K562 (cell line): ENCODE results near the gene PCCA. TPM values are rescaled to one million over a fixed set of nuclear protein-coding genes. Genes with fewer than 3 reads are reported as not detected.

Experiments
- MGA ChIP-seq: fragments of 450-650 bp; IDR thresholded peaks from 2 replicates; pipeline ENCODE4 v1.6.1; 2016; ENCODE audit warnings: mild to moderate bottlenecking, moderate library complexity
- polyA plus RNA-seq, 8 experiments: library from polyadenylated mRNA; depleted of rRNA in 4 of 8; stranded (reverse) in 5 of 8; unstranded in 3 of 8; fragments of >200 nt; fragmentation: Nextera tagmentation in 2 of 8; fragmentation: Illumina TruSeq in 1 of 8; extraction: Ambion mirVana in 2 of 8; extraction: Trizol in 1 of 8; gene quantifications; 2 replicates each; pipeline versions ENCODE4 v1.2.1 to v1.2.3, GENCODE V29; 2011 to 2014; ENCODE audit warnings: inconsistent platforms in 1 of 8, missing spikeins in 1 of 8
- total RNA-seq, 7 experiments: library from RNA; depleted of rRNA in 6 of 7; stranded (reverse); fragments of >200 nt in 6 of 7; fragmentation: Illumina TruSeq in 2 of 7; extraction: Trizol in 2 of 7; gene quantifications; 2 replicates each; pipeline versions ENCODE4 v1.2.1 to v1.2.3, GENCODE V29; 2011 to 2021; ENCODE audit warnings: low replicate concordance in 1 of 7

Gene PCCA
- total and polyA plus RNA-seq, 9 of the 15 experiments (the other 6 are each of a cell fraction or from before 2014, with no cell fraction given): 5.2 to 14.1 (median 9.7) TPM

- no peak for TF ChIP-seq MGA
- TF ChIP-seq, all 486 proteins: peak for 0
These were observed 201.4 kb downstream of the PCCA start (continued) for GRCh38 chr13:100290165-100290801.
